Fibroblast of the aortic adventitia (primary cell): Measurements from ENCODE around the gene PTPRU. TPM values are rescaled to one million over a fixed set of nuclear protein-coding genes. Genes with fewer than 3 reads are reported as not detected.
A peak's percentile ranks its signal among the peaks of the same experiment; 100 is the strongest.

Source experiments
- DNase-seq: peaks from one replicate; pipeline ENCODE4 v3.0.0-alpha.2; 2010; ENCODE audit warnings: low read depth
- H3K4me3 ChIP-seq: 2 replicates; pipeline ENCODE4 v1.5.1; 2011; ENCODE audit warnings: low read depth, mild to moderate bottlenecking, control low read depth, low read length, moderate library complexity
- CTCF ChIP-seq: IDR thresholded peaks from 2 replicates; pipeline ENCODE4 v1.5.1; 2011; ENCODE audit warnings: mild to moderate bottlenecking, low read length, control low read depth, inconsistent platforms; ENCODE audit not compliant: insufficient read depth
- total RNA-seq: library from RNA; depleted of rRNA; stranded (reverse); fragments of >200 nt; gene quantifications from 2 replicates; pipeline ENCODE4 v1.2.3, GENCODE V29; 2012; ENCODE audit warnings: low replicate concordance

The PTPRU gene
- total RNA-seq, 1 donor: 25.8 TPM

GRCh38 chr1:29271724-29272123 lies 35.4 kb downstream of the PTPRU start:
- peak overlapping the region; percentile 10 for H3K4me3 ChIP-seq
- TF ChIP-seq CTCF: no peak
- peak; percentile 82 for DNase-seq

- peak; percentile 37 for DNase-seq
- no peak overlapping the region for H3K4me3 ChIP-seq
Observed at GRCh38 chr1:29272147-29272907, 36.0 kb downstream of the PTPRU start.

GRCh38 chr1:29275435-29275834 lies 39.1 kb downstream of the PTPRU start:
- no peak overlapping the region for H3K4me3 ChIP-seq
- DNase-seq: no peak
- TF ChIP-seq CTCF: no peak

More at GRCh38 chr1:29272147-29272907, 36.0 kb downstream of the PTPRU start:
- no peak for TF ChIP-seq CTCF

GRCh38 chr1:29278124-29278523 lies 41.8 kb downstream of the PTPRU start:
- H3K4me3 ChIP-seq: no peak overlapping the region
- DNase-seq: no peak
- no peak for TF ChIP-seq CTCF

GRCh38 chr1:29279406-29279805 lies 43.1 kb downstream of the PTPRU start:
- no peak overlapping the region for H3K4me3 ChIP-seq
- no peak for TF ChIP-seq CTCF
- DNase-seq: no peak

GRCh38 chr1:29279951-29280391 lies 43.6 kb downstream of the PTPRU start:
- peak; percentile 8 for DNase-seq
- H3K4me3 ChIP-seq: no peak overlapping the region
- no peak for TF ChIP-seq CTCF
